Keratinocyte (primary cell): Measurements from ENCODE around the gene SCD5. TPM values are rescaled to one million over a fixed set of nuclear protein-coding genes. Genes with fewer than 3 reads are reported as not detected.

Experiments used
- DNase-seq: peaks from one replicate; pipeline ENCODE4 v3.0.0-alpha.2; 2011; ENCODE audit warnings: low read depth, missing footprints, low spot score
- FAIRE-seq: peaks from 2 replicates; lab custom pipeline; 2011; peaks lifted over from hg19 to GRCh38; lab: Jason Lieb, UNC
- H2AFZ ChIP-seq: 2 replicates; pipeline ENCODE4 v1.6.0; 2012; ENCODE audit warnings: low read length, control low read depth, inconsistent platforms; ENCODE audit not compliant: control insufficient read depth
- H3K27ac ChIP-seq: 2 replicates; pipeline ENCODE4 v1.5.1; 2011; ENCODE audit warnings: low read length; ENCODE audit not compliant: control insufficient read depth, insufficient read depth
- H3K27me3 ChIP-seq: 3 replicates; pipeline ENCODE4 v1.6.0; 2011; ENCODE audit warnings: low read length; ENCODE audit not compliant: control insufficient read depth, insufficient read depth; ENCODE audit errors: extremely low read depth
- H3K36me3 ChIP-seq, 2 experiments: 2 replicates in 1 of 2; 3 replicates in 1 of 2; pipeline ENCODE4 v1.5.1; 2011; ENCODE audit warnings: low read length in 2 of 2, mild to moderate bottlenecking in 1 of 2; ENCODE audit not compliant: control insufficient read depth in 2 of 2, insufficient read depth in 2 of 2; ENCODE audit errors: extremely low read depth in 1 of 2
- H3K4me1 ChIP-seq: 3 replicates; pipeline ENCODE4 v1.5.1; 2011; ENCODE audit warnings: low read length; ENCODE audit not compliant: control insufficient read depth, insufficient read depth; ENCODE audit errors: extremely low read depth
- H3K4me2 ChIP-seq: 3 replicates; pipeline ENCODE4 v1.6.0; 2011; ENCODE audit warnings: low read depth, low read length; ENCODE audit not compliant: control insufficient read depth, insufficient read depth; ENCODE audit errors: extremely low read depth
- H3K4me3 ChIP-seq, 3 experiments: fragments of 200-600 bp in 1 of 3; sonication (generic) in 1 of 3; 2 replicates in 2 of 3; 3 replicates in 1 of 3; pipeline ENCODE4 v1.5.1; 2011 to 2016; ENCODE audit warnings: low read length in 3 of 3, mild to moderate bottlenecking in 3 of 3, control low read depth in 2 of 3, inconsistent platforms in 1 of 3, low read depth in 1 of 3, mixed read lengths in 1 of 3, mixed run types in 1 of 3, moderate library complexity in 1 of 3; ENCODE audit not compliant: control insufficient read depth in 2 of 3, insufficient read depth in 2 of 3; ENCODE audit errors: extremely low read depth in 1 of 3
- H3K79me2 ChIP-seq: 2 replicates; pipeline ENCODE4 v1.6.0; 2012; ENCODE audit warnings: low read length; ENCODE audit not compliant: control insufficient read depth, insufficient read depth
- H3K9ac ChIP-seq: 3 replicates; pipeline ENCODE4 v1.6.0; 2011; ENCODE audit warnings: low read length; ENCODE audit not compliant: control insufficient read depth, insufficient read depth; ENCODE audit errors: extremely low read depth
- H3K9me1 ChIP-seq: 3 replicates; pipeline ENCODE4 v1.6.0; 2011; ENCODE audit warnings: low read length; ENCODE audit not compliant: control insufficient read depth, insufficient read depth; ENCODE audit errors: extremely low read depth
- H3K9me3 ChIP-seq: 2 replicates; pipeline ENCODE4 v1.5.1; 2012; ENCODE audit warnings: low read depth, low read length; ENCODE audit not compliant: control insufficient read depth
- H4K20me1 ChIP-seq: 3 replicates; pipeline ENCODE4 v1.6.0; 2011; ENCODE audit warnings: low read length; ENCODE audit not compliant: control insufficient read depth, insufficient read depth; ENCODE audit errors: extremely low read depth
- EZH2 ChIP-seq: IDR thresholded peaks from one replicate; pipeline ENCODE4 v1.6.1; 2012; ENCODE audit warnings: inconsistent platforms, mild to moderate bottlenecking, low read length, moderate library complexity
- dilution Hi-C: fragments of 300-500 bp; cut with MboI; formaldehyde crosslinking; loops from one replicate; pipeline ENCODE4 v1.7.0; 2020; ENCODE audit warnings: low sequenced_read_pairs; ENCODE audit not compliant: extremely low pct_ligation_motif_present
- polyA plus RNA-seq, 5 experiments: library from polyadenylated mRNA; depleted of rRNA in 3 of 5; stranded (reverse) in 3 of 5; stranded (forward) in 1 of 5; unstranded in 1 of 5; fragments of >200 nt; gene quantifications; 1 replicate in 1 of 5; 2 replicates in 3 of 5; 3 replicates in 1 of 5; pipeline versions ENCODE4 v1.2.1 to v1.2.3, GENCODE V29; 2011 to 2012; ENCODE audit warnings: missing spikeins in 2 of 5, low read depth in 1 of 5, low replicate concordance in 1 of 5
- TF ChIP-seq, protein P1 (sequence below), 3 experiments: IDR thresholded peaks in 1 of 3; conservative IDR thresholded peaks in 1 of 3; optimal IDR thresholded peaks in 1 of 3; 2 replicates in 2 of 3; 3 replicates in 1 of 3; pipeline versions ENCODE3 to v1.5.1; 2011; ENCODE audit warnings: low read length in 3 of 3, mild to moderate bottlenecking in 3 of 3, moderate library complexity in 2 of 3, control low read depth in 1 of 3, inconsistent platforms in 1 of 3; ENCODE audit not compliant: insufficient read depth in 2 of 3; ENCODE audit errors: extremely low read depth in 1 of 3

SCD5 gene
- polyA plus RNA-seq, 1 donor (not counting 4 experiments of a cell fraction or from before 2014, with no cell fraction given), result 39.4 TPM

DNA sequence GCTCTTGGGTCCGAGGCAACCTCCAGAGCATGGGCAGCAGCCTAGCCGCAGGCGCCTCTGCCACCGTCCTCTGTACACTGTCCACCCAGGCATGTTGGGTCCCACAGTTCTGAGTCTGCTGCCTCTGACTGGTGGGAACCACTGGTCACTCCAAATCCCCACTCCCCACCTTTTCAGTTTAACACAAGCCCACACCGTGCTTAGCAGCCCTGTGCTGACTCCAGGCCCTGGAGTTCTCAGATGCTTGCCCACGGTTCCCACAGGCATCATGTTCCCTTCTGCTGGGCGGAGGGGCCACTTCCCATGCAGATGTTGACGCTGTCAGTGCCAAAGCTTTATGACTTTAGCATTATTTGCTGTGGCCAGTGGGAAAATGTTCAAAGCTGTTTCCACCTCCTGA, 104.5 kb downstream of the SCD5 start:
- Histone ChIP-seq H3K9me3 (no peaks in the 10 kb centered on the region), H3K9me1 (no peaks in the 10 kb centered on the region), H2AFZ (no peak overlapping the region), H3K36me3 (peaks cover 0 to 11% of the 10 kb centered on the region in 2 experiments), H3K4me1 (no peaks in the 10 kb centered on the region), H3K27me3 (no peaks in the 10 kb centered on the region), H4K20me1 (no peaks in the 10 kb centered on the region), H3K79me2 (no peaks in the 10 kb centered on the region), H3K4me3 (no peak overlapping the region), H3K4me2 (no peak overlapping the region), H3K27ac (no peak overlapping the region), H3K9ac (no peak overlapping the region)
- DNase-seq (no peak), FAIRE-seq (no peak)
- no peak for TF ChIP-seq EZH2
- TF ChIP-seq, protein P1, sequence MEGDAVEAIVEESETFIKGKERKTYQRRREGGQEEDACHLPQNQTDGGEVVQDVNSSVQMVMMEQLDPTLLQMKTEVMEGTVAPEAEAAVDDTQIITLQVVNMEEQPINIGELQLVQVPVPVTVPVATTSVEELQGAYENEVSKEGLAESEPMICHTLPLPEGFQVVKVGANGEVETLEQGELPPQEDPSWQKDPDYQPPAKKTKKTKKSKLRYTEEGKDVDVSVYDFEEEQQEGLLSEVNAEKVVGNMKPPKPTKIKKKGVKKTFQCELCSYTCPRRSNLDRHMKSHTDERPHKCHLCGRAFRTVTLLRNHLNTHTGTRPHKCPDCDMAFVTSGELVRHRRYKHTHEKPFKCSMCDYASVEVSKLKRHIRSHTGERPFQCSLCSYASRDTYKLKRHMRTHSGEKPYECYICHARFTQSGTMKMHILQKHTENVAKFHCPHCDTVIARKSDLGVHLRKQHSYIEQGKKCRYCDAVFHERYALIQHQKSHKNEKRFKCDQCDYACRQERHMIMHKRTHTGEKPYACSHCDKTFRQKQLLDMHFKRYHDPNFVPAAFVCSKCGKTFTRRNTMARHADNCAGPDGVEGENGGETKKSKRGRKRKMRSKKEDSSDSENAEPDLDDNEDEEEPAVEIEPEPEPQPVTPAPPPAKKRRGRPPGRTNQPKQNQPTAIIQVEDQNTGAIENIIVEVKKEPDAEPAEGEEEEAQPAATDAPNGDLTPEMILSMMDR (optimal IDR thresholded peaks at IDR 0.05 in 1 of 3, IDR thresholded peaks at IDR 0.05 in 1 of 3, conservative IDR thresholded peaks at IDR 0.05 in 1 of 3; ENCODE audit: extremely low read depth in 1 of 3, insufficient read depth in 2 of 3, low read length in 3 of 3), result no peak
- dilution Hi-C loops, result no loop called here

DNA sequence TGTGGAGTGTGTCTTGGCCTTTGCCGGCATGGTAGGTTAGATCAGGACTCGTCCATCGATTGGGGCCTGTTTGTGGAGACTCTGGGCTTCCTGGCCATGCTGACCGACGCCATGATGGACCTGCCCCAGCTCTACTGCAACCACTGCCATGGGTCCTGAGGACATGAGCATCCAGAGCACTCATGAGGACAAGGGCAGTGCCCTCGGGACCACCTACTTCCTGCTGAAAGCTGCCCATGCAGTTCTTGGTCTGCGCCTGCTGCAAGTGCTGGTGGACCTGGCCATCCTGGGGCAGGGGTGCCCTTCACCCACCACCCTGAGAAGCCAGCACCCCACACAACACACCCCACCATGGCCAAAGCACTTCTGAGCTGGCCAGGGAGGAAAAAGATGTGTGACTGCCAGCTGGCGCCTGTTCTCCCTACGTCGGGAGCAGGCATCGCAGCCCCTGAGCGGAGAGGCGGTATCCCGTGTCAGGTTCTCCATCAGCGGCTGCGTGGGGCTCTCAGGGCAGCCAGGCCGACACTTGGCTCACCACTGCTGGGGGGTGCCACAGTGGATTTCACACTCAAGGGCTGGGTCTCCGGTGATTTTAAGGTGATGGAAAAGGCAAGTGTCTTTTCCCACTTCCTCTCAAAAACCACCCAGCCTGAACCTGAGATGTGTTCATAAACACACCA, 106.4 kb downstream of the SCD5 start:
- Histone ChIP-seq H3K36me3 (peaks cover 0 to 11% of the 10 kb centered on the region in 2 experiments), H3K79me2 (no peaks in the 10 kb centered on the region), H3K9me3 (no peaks in the 10 kb centered on the region), H3K27me3 (no peaks in the 10 kb centered on the region), H3K4me3 (no peak overlapping the region), H2AFZ (no peak overlapping the region), H3K9me1 (no peaks in the 10 kb centered on the region), H3K27ac (no peak overlapping the region), H3K4me2 (no peak overlapping the region), H3K9ac (no peak overlapping the region), H3K4me1 (peaks cover 9% of the 10 kb centered on the region), H4K20me1 (no peaks in the 10 kb centered on the region)
- dilution Hi-C loops, result no loop called here
- TF ChIP-seq, protein P1 (optimal IDR thresholded peaks at IDR 0.05 in 1 of 3, IDR thresholded peaks at IDR 0.05 in 1 of 3, conservative IDR thresholded peaks at IDR 0.05 in 1 of 3; ENCODE audit: extremely low read depth in 1 of 3, insufficient read depth in 2 of 3, low read length in 3 of 3), result no peak
- no peak for TF ChIP-seq EZH2
- FAIRE-seq (no peak), DNase-seq (no peak)
